Activated CD8-positive, alpha-beta memory T cell treated with anti-CD3 and anti-CD28 coated beads for 36 hours (primary cell): ENCODE data around the gene GMEB2. TPM values are rescaled to one million over a fixed set of nuclear protein-coding genes. Genes with fewer than 3 reads are reported as not detected.

ENCODE experiments used
- CTCF ChIA-PET: fragments of 350-600 bp; sonication (Branson Sonifier 250); formaldehyde crosslinking; loops from one replicate; lab custom pipeline; 2021; ENCODE audit warnings: antibody characterized with exemption; lab: Charles Lee
- POLR2A ChIA-PET: fragments of 350-600 bp; sonication (Branson Sonifier 250); formaldehyde crosslinking; loops from one replicate; lab custom pipeline; 2021; ENCODE audit warnings: antibody characterized with exemption; lab: Charles Lee
- total RNA-seq, 2 experiments: library from RNA; stranded (reverse); gene quantifications; one replicate each; pipeline ENCODE4 v1.2.3, GENCODE V29; 2021

The GMEB2 gene
- total RNA-seq, 2 experiments from 2014 or later = 12.7 to 13.3 TPM

- POLR2A ChIA-PET = no interaction called here
- CTCF ChIA-PET = interaction anchor here (1.3 kb wide), 1 partner anchor 37 kb away, joined by 4 read pairs; no protein-coding TSS in a partner anchor
Observed at GRCh38 chr20:63599396-63600050, 27.4 kb downstream of the GMEB2 start.

DNA sequence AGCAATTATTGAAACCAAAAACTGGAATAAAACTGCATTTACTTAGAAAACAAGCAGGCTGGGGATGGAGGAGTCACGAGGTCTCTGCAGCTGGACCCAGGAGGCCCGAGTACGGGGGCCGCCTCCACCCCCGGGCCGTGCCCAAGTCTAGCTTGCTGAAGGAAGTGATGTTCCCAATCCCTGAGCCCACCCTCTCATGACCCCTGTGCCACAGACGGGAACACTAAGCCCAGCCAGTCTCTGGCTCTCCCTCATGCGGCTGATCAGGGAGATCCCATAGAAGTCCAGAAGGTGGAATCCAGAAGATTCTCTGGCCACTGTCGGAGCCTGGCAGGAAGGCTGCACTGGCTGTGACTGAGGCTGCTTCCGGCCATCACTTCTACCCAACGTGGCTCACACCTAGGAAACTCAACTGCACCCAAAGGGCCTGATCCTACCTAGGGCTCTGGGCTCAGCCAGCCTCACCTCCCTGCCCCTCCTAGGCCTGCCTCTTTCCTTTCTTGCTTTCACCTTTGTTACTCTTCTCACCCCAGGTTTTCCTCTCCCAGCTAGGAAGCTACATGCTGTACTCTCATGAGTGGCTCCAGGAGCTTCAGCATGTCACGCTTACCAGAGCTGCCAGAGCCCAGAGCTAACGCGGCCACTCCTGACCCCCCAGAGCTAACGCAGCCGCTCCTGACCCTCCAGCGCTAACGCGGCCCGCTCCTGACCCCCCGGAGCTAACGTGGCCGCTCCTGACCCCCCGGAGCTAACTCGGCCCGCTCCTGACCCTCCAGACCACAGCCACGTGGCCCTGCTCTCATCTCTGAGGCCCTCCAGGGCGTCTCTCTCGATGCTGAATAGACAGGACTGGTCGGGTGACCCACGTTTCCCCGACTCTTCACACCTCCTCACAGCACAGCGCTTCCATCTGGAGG is 28.2 kb downstream of the GMEB2 start:
- POLR2A ChIA-PET = no interaction called here
- CTCF ChIA-PET = interaction anchor here (1.3 kb wide), 1 partner anchor 37 kb away, joined by 4 read pairs; no protein-coding TSS in a partner anchor

DNA sequence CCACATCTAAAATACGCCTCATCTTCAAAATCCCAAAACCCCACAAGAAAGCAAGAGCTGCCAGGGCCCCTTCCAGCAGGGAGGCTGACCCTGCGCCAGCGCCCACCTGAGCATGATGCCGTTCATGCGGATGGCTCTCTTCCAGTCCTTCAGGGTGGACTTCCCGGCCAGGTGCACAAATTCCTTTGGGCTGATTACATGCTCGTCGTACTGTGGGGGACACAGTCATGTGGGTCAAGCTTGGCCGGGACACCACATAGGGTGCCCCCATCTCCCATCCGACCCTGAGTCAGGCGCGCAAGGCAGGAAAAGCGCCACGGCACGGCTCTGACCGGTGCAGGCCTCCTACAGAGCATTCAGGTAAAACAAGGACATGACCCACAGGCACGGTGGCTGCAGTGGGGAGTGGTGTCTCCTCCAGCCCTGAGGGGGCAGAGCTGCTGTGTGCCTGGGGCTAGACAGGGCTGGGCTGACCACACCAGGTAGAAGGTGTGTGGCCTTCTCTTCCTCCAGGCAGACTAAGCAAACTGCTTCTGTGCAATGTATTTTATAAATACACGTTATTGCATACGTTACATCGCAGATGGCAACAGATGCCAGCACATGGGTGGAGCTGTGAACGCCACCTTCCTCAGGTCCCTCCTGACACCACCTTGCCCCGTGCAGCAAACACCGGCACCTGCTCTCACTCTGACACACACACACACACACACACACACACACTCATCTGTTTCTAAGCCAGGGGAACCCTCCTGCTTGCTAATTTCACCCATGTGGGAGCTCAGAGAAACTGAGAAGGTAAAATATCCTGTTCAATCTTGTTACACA is 29.0 kb downstream of the GMEB2 start:
- ChIA-PET CTCF (no interaction called here), POLR2A (interaction anchor here (0.5 kb wide), 1 partner anchor 36 kb away, joined by 4 read pairs; no protein-coding TSS in a partner anchor)

DNA sequence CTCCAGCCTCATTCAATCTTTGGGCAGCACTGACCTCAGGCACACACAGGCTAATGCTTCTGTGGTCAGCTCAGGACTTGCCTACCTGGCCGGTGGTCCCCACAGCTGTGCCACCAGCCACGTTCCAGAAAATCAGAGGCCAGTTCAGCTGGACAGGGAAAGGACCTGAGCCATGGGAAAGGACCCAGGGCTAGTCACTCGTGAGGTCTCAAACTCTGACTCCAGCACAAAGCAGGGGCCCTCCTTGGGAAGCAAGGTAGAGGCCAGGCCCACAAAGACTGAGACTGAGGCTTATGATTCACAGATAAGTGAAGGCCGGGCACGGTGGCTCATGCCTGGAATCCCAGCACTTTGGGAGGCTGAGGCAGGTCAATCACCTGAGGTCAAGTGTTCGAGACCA is 30.5 kb downstream of the GMEB2 start:
- CTCF ChIA-PET = no interaction called here
- POLR2A ChIA-PET = no interaction called here

DNA sequence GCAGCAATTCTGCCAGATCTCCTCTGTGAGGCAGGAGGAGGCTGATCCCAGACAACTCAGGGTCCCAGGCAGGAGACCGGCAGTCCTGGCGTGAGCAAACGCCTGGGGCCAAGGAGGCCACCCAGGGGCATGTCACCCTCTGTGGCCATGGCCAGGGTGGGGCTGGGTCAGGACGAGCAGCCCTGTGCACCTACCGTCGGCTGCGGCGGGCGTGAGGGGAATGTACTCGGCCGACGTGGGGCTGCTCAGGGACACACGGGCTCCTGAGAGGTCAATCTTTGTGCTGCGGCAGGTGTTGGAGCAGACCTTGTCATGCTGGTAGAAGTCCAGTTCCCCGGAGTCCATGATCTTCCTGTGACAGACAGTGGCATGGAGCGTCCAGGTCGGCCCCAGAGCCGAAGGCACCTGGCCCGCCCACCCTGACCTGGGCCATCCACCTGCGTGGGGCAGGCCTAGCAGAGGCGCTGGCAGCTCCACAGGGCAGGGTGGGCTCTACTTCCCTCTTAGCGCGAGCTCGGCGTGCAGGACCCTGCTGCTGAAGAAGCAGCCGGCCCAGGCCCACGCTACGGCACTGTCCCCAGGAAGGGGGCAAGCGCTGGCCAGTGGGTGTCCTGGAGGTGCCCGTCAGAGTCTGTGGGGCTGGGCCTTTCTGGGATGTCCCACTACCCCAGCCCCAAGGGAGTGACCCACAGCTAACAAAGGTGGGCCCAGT is 31.3 kb downstream of the GMEB2 start:
- ChIA-PET CTCF (no interaction called here), POLR2A (no interaction called here)

GRCh38 chr20:63594043-63594561 is 32.8 kb downstream of the GMEB2 start:
- POLR2A ChIA-PET = no interaction called here
- CTCF ChIA-PET = no interaction called here

GRCh38 chr20:63592661-63593060 is 34.2 kb downstream of the GMEB2 start:
- CTCF ChIA-PET = no interaction called here
- POLR2A ChIA-PET = no interaction called here

GRCh38 chr20:63591786-63592355 is 35.0 kb downstream of the GMEB2 start:
- POLR2A ChIA-PET = no interaction called here
- CTCF ChIA-PET = no interaction called here

DNA sequence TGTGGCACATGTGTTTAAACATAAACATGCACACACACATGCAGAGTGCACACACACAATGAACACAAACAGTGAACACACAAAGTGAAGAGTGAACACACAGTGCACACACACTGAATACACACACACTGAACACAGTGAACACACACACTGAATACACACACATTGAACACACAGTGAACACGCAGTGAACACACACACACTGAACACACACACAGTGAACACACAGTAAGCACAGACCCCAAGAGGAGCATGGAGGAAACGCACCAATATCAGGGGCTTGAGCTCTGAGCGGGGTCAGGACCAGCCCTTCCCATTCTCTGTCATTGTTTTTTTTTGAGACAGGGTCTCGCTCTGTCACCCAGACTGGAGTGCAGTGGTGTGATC is 35.8 kb downstream of the GMEB2 start:
- ChIA-PET POLR2A (no interaction called here), CTCF (no interaction called here)

DNA sequence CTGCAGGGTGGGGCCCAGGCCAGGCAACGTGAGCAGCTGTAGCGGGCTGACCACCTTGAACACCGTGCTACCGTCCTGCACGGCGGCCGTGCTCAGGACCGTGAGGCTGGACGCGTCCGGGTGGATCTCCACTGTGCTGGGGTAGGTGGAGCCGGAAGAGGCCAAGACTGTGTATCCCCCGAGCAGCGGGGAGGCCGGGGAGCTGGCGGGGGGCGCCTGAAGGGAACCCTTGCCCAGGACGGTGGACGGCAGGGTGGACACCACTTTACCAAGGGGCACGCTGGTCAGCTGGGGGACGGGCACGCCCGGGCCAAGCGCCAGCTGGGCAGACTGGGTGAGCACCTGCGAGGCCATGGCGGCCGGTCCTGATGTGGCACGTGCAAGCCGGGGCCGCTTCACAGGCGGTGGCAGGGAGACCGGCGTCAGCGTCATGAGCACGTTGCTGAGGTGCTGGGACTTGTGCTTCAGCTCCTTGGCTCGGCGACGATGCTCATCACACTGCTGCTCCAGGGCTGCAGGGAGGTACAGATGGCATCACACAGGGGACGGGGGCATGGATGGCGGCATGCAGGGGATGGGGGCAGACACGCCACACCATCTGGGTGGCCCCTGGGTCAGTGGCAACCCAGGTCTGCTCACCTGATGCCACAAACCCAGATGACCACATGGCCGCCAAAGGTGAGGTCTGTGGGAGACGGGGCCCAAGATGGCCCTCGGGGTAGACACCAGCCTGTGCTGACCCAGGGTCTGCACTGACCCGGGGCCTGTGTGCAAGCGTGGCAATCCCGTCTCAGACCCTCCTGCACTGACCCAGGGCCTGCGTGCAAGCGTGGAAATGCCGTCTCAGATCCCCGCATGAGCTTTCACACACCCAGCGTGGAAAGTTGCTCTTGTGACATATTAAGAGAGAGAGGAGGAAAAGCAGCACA is 36.4 kb downstream of the GMEB2 start:
- CTCF ChIA-PET = no interaction called here
- POLR2A ChIA-PET = no interaction called here

- CTCF ChIA-PET = no interaction called here
- POLR2A ChIA-PET = no interaction called here
Observed at GRCh38 chr20:63589261-63590217, 37.4 kb downstream of the GMEB2 start.

- CTCF ChIA-PET = no interaction called here
- POLR2A ChIA-PET = no interaction called here
Observed at GRCh38 chr20:63588641-63589041, 38.3 kb downstream of the GMEB2 start.

- ChIA-PET CTCF (no interaction called here), POLR2A (no interaction called here)
Observed at GRCh38 chr20:63587776-63588591, 38.9 kb downstream of the GMEB2 start.

- CTCF ChIA-PET = no interaction called here
- POLR2A ChIA-PET = no interaction called here
Observed at GRCh38 chr20:63587256-63587655, 39.6 kb downstream of the GMEB2 start.

- CTCF ChIA-PET = no interaction called here
- POLR2A ChIA-PET = no interaction called here
Observed at GRCh38 chr20:63586797-63587196, 40.1 kb downstream of the GMEB2 start.
